Spinal cord (tissue), 10 donors: ENCODE data around the gene HERC2. TPM values are rescaled to one million over a fixed set of nuclear protein-coding genes. Genes with fewer than 3 reads are reported as not detected.
"Not testable (repeated sequence)": the region's sequence is repeated elsewhere in the genome, so short reads cannot be mapped to it uniquely, and the experiment has no call there.

ENCODE experiments used
- DNase-seq, 6 donors: peaks; one replicate each; pipeline versions ENCODE4 v3.0.0 to v3.0.0-alpha.2; 2013 to 2015; ENCODE audit warnings: low spot score in 6 of 6, low read depth in 4 of 6
- H3K27ac ChIP-seq: one replicate; pipeline ENCODE4 v1.5.1; 2013; ENCODE audit warnings: low read depth, low read length, control low read depth
- H3K27me3 ChIP-seq: one replicate; pipeline ENCODE4 v1.6.1; 2013; ENCODE audit warnings: low read length; ENCODE audit not compliant: control insufficient read depth, insufficient read depth
- H3K36me3 ChIP-seq: one replicate; pipeline ENCODE4 v1.6.1; 2013; ENCODE audit warnings: low read length; ENCODE audit not compliant: control insufficient read depth, insufficient read depth
- H3K4me1 ChIP-seq: one replicate; pipeline ENCODE4 v1.6.1; 2013; ENCODE audit warnings: low read length; ENCODE audit not compliant: control insufficient read depth, insufficient read depth
- H3K4me3 ChIP-seq: one replicate; pipeline ENCODE4 v1.5.1; 2013; ENCODE audit warnings: low read depth, low read length, control low read depth
- H3K9me3 ChIP-seq: one replicate; pipeline ENCODE4 v1.6.1; 2013; ENCODE audit warnings: low read length; ENCODE audit not compliant: control insufficient read depth, insufficient read depth
- WGBS: methylation state at CpG from one replicate; pipeline ENCODE4 v1.1.5; 2013; ENCODE audit warnings: missing lambda C conversion rate; ENCODE audit not compliant: insufficient coverage; 5-methylcytosine and 5-hydroxymethylcytosine counted together
- long read RNA-seq, 4 donors: transcript quantifications; one replicate each; lab custom pipeline, GENCODE V29; 2026
- polyA plus RNA-seq, 2 donors: library from polyadenylated mRNA; unstranded; fragments of 120-200 nt; gene quantifications; one replicate each; pipeline ENCODE4 v1.2.1, GENCODE V29; 2013; ENCODE audit not compliant: insufficient read length in 2 of 2
- total RNA-seq, 2 donors: library from RNA; depleted of rRNA in 1 of 2; stranded (reverse); fragments of 120-200 nt in 1 of 2; fragments of >200 nt in 1 of 2; gene quantifications; one replicate each; pipeline versions ENCODE4 v1.2.3 to v1.2.4, GENCODE V29; 2013 to 2014
- donor health status: healthy.

HERC2 gene
- total RNA-seq (10 to 100 TPM; 62.9 to 74.1 TPM), polyA plus RNA-seq (10 to 100 TPM; 83.0 to 96.2 TPM)
- long read RNA-seq, donor 1, partial matches to known transcripts, result 12 of 17 reads
- long read RNA-seq, donor 1, other reads (novel, unspliced or antisense), result 0 of 17 reads
- long read RNA-seq, donor 2, partial matches to known transcripts, result 0 of 1 reads
- long read RNA-seq, donor 2, other reads (novel, unspliced or antisense), result 0 of 1 reads
- long read RNA-seq, donor 3, partial matches to known transcripts, result 0 of 1 reads
- long read RNA-seq, donor 3, other reads (novel, unspliced or antisense), result 0 of 1 reads
- long read RNA-seq, donor 4, partial matches to known transcripts, result 0 of 3 reads
- long read RNA-seq, donor 4, other reads (novel, unspliced or antisense), result 0 of 3 reads

GRCh38 chr15:28322129-28322588 lies at the start of gene HERC2:
HERC2 (minus strand) TSS chr15:28322179; CDS start chr15:28321433, 746 bp downstream.
- H3K27me3 ChIP-seq, H3K9me3 ChIP-seq, H3K4me1 ChIP-seq, H3K4me3 ChIP-seq, DNase-seq, H3K36me3 ChIP-seq, H3K27ac ChIP-seq: not testable (repeated sequence)
- WGBS, result no CpG with 5 or more reads among the region's 52 CpGs

- not testable (repeated sequence) for H3K4me3 ChIP-seq, H3K36me3 ChIP-seq, H3K27ac ChIP-seq, H3K9me3 ChIP-seq, H3K4me1 ChIP-seq, H3K27me3 ChIP-seq, DNase-seq
- no CpG with 5 or more reads among the region's 17 CpGs for WGBS
Measured at GRCh38 chr15:28365502-28365901, 43.5 kb upstream of the HERC2 start.

GRCh38 chr15:28357984-28358383 lies 36.0 kb upstream of the HERC2 start, which contains the start of gene GOLGA6L24:
GOLGA6L24 (minus strand) TSS chr15:28358084; CDS start chr15:28358023, 61 bp downstream.
- DNase-seq, H3K27ac ChIP-seq, H3K9me3 ChIP-seq, H3K4me3 ChIP-seq, H3K4me1 ChIP-seq, H3K36me3 ChIP-seq, H3K27me3 ChIP-seq: not testable (repeated sequence)
- no CpG with 5 or more reads among the region's 7 CpGs for WGBS

- not testable (repeated sequence) for H3K27me3 ChIP-seq, H3K36me3 ChIP-seq, H3K27ac ChIP-seq, H3K4me3 ChIP-seq, H3K4me1 ChIP-seq, H3K9me3 ChIP-seq
- DNase-seq, result peak in 1 of 6 donors; percentile 7
- no CpG with 5 or more reads among the region's 39 CpGs for WGBS
Measured at GRCh38 chr15:28321358-28322078, 461 bp downstream of the HERC2 start.

GRCh38 chr15:28319725-28320124 lies 2.3 kb downstream of the HERC2 start:
- not testable (repeated sequence) for H3K9me3 ChIP-seq, H3K4me1 ChIP-seq, H3K27me3 ChIP-seq, DNase-seq, H3K4me3 ChIP-seq, H3K27ac ChIP-seq
- WGBS, result no CpG with 5 or more reads among the region's 1 CpG
- peaks cover 14% of the 10 kb centered on the region for H3K36me3 ChIP-seq

- not testable (repeated sequence) for H3K27ac ChIP-seq, DNase-seq, H3K27me3 ChIP-seq, H3K4me1 ChIP-seq, H3K9me3 ChIP-seq, H3K4me3 ChIP-seq
- no CpG with 5 or more reads among the region's 3 CpGs for WGBS
- H3K36me3 ChIP-seq, result peaks cover 14% of the 10 kb centered on the region
Measured at GRCh38 chr15:28318828-28319227, 3.2 kb downstream of the HERC2 start.

- not testable (repeated sequence) for H3K4me1 ChIP-seq, DNase-seq, H3K27me3 ChIP-seq, H3K4me3 ChIP-seq, H3K27ac ChIP-seq, H3K9me3 ChIP-seq
- WGBS, result 90% methylated on average over 2 of the region's 13 CpGs
- peaks cover 14% of the 10 kb centered on the region for H3K36me3 ChIP-seq
Measured at GRCh38 chr15:28318122-28318521, 3.9 kb downstream of the HERC2 start.

- not testable (repeated sequence) for DNase-seq, H3K4me3 ChIP-seq, H3K4me1 ChIP-seq, H3K27me3 ChIP-seq, H3K27ac ChIP-seq, H3K9me3 ChIP-seq
- WGBS, result 96% methylated on average over 3 of the region's 7 CpGs
- H3K36me3 ChIP-seq, result peaks cover 14% of the 10 kb centered on the region
Measured at GRCh38 chr15:28316958-28317357, 5.0 kb downstream of the HERC2 start.

GRCh38 chr15:28310454-28310853 lies 11.5 kb downstream of the HERC2 start:
- DNase-seq, H3K27ac ChIP-seq, H3K27me3 ChIP-seq, H3K4me1 ChIP-seq, H3K9me3 ChIP-seq, H3K4me3 ChIP-seq: not testable (repeated sequence)
- WGBS, result no CpG with 5 or more reads among the region's 11 CpGs
- H3K36me3 ChIP-seq, result peaks cover 13% of the 10 kb centered on the region
